ENCODE data around the gene OSBPL1A. TPM values are rescaled to one million over a fixed set of nuclear protein-coding genes. Genes with fewer than 3 reads are reported as not detected.
"Not testable (repeated sequence)": the region's sequence is repeated elsewhere in the genome, so short reads cannot be mapped to it uniquely, and the experiment has no call there.

Gene OSBPL1A
- total RNA-seq, 1 donor from 2014 or later = 42.9 TPM

DNA sequence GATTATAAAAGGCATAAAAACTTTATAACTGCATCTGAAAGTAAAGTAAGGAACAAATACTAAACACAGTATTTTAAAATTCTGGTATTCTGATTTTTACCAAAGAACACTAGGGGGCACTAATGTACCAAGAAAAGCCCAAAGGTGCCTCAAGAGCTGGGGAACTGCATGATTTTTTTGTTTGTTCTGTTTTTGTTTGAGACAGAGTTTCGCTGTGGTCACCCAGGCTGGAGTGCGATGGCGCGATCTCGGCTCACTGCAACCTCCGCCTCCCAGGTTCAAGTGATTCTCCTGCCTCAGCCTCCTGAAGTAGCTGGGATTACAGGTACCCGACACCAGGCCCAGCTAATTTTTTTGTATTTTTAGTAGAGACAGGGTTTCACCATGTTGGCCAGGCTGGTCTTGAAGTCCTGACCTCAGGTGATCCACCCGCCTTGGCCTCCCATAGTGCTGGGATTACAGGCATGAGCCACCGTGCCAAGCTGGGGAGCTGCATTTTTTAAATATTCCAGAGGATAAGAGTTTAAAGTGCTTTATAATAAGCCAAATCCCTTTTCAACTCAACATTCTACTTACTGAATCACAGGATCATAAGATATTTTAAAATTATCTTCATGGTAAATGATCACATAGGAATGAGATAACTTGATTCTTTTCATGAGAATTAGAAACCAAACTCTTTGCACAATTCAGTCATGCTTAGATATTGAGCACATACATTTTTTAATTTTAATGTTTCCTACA, 37.7 kb downstream of the OSBPL1A start:
- intact Hi-C loops (cut with DNase I) = loop anchor here (1.0 to 5.0 kb wide), 3 partner anchors 67 to 367 kb away; partner anchors contain the start of gene IMPACT

DNA sequence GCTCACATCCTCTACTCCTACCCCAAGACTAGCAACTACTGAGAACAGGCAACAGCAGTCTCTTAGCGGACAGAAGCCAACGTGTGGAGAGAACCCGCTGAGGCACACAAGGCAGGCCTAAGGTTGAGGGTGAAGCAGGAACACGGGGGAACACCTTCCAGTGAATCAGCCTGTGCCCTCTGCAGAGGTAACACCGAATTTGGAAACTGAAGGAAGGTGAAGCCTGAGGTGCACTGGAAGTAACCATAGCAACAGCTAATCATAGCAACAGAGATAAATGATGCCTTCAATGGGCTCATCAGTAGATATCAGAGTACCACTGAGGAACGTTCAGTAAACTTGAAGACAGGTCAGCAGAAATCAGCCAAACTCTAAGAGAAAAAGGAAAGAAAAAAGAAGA, 43.3 kb downstream of the OSBPL1A start:
- TF ChIP-seq, protein P1, sequence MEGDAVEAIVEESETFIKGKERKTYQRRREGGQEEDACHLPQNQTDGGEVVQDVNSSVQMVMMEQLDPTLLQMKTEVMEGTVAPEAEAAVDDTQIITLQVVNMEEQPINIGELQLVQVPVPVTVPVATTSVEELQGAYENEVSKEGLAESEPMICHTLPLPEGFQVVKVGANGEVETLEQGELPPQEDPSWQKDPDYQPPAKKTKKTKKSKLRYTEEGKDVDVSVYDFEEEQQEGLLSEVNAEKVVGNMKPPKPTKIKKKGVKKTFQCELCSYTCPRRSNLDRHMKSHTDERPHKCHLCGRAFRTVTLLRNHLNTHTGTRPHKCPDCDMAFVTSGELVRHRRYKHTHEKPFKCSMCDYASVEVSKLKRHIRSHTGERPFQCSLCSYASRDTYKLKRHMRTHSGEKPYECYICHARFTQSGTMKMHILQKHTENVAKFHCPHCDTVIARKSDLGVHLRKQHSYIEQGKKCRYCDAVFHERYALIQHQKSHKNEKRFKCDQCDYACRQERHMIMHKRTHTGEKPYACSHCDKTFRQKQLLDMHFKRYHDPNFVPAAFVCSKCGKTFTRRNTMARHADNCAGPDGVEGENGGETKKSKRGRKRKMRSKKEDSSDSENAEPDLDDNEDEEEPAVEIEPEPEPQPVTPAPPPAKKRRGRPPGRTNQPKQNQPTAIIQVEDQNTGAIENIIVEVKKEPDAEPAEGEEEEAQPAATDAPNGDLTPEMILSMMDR (IDR thresholded peaks at IDR 0.05) = no peak
- intact Hi-C loops (cut with DNase I) = no loop called here
- H3K9me3 ChIP-seq = no peaks in the 10 kb centered on the region
- no peaks in the 10 kb centered on the region for H3K4me1 ChIP-seq
- H3K27ac ChIP-seq = no peak overlapping the region
- H3K4me3 ChIP-seq = no peak overlapping the region
- no peaks in the 10 kb centered on the region for H3K36me3 ChIP-seq
- H3K27me3 ChIP-seq = no peaks in the 10 kb centered on the region
- DNase-seq (ENCODE audit: low spot score in 2 of 2) = no peak

More for the DNA sequence above, 37.7 kb downstream of the OSBPL1A start:
- not testable (repeated sequence) for H3K27me3 ChIP-seq; DNase-seq (ENCODE audit: low spot score in 2 of 2); H3K4me3 ChIP-seq; H3K9me3 ChIP-seq; H3K4me1 ChIP-seq; H3K27ac ChIP-seq; H3K36me3 ChIP-seq
- TF ChIP-seq, protein P1 (IDR thresholded peaks at IDR 0.05) = peak; percentile 55 to 74 (median 59)

DNA sequence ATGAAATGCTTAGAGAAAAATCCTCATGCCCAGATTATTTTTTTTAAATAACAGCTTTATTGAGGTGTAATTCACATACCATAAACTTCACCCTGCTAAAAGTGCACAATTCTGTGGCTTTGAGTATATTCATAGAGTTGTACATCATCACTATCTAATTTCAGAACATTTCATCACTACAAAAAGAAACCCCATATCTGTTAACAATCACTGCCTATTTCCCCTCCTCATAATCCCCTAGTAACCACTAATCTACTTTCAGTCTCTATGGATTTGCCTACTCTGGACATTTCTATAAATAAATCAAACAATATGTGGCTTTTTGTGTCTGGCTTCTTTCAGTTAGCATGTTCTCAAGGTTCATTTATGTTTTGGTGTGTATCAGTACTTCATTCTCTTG, 51.4 kb downstream of the OSBPL1A start:
- H3K27ac ChIP-seq = no peak overlapping the region

DNA sequence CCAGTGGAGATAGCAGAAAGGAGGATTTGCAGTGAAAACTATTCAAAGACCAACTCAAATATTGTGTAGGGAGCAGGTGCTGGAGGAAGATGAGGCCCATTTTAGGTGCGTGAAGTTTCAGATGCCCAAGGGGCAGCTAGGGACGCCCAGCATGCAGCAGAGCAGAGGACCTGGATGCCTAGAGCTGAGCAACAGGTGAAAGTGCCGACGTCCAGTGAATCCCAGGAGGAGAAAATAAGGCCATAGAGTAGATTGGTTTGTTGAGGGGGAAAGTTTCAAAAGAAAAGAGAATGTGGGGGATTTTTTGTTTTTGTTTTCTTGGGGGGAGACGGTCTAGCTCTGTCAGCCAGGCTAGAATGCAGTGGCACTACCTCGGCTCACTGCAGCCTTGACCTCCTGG, 53.1 kb downstream of the OSBPL1A start:
- TF ChIP-seq, protein P1 (IDR thresholded peaks at IDR 0.05) = no peak
- no peak for DNase-seq (ENCODE audit: low spot score in 2 of 2)
- H3K9me3 ChIP-seq = no peaks in the 10 kb centered on the region
- no peaks in the 10 kb centered on the region for H3K36me3 ChIP-seq
- no peak overlapping the region for H3K27ac ChIP-seq
- intact Hi-C loops (cut with DNase I) = no loop called here
- no peaks in the 10 kb centered on the region for H3K4me1 ChIP-seq
- no peaks in the 10 kb centered on the region for H3K27me3 ChIP-seq
- H3K4me3 ChIP-seq = no peak overlapping the region

More for the DNA sequence above, 51.4 kb downstream of the OSBPL1A start:
- DNase-seq (ENCODE audit: low spot score in 2 of 2) = no peak
- Histone ChIP-seq H3K4me1 (no peaks in the 10 kb centered on the region), H3K36me3 (no peaks in the 10 kb centered on the region), H3K9me3 (no peaks in the 10 kb centered on the region), H3K4me3 (no peak overlapping the region), H3K27me3 (no peaks in the 10 kb centered on the region)
- TF ChIP-seq, protein P1 (IDR thresholded peaks at IDR 0.05) = no peak
- intact Hi-C loops (cut with DNase I) = no loop called here

DNA sequence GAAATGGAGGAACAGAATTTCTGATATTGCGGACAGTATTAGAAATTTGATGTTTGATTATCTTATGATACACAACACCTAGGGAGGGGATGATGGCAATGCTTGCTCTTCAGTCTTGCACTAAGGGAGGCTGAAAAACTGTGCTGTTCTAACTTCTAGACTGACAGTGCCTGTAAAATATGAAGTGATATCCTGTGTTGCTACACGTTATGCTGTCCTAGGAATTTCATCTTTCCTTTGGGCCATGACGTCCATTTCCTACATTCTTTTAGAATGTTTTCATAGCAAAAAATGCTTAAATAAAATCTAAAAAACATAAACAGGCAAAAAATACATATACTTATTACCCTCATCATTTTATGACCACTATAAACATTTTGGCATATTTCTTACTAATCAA, 55.3 kb downstream of the OSBPL1A start:
- Histone ChIP-seq H3K4me3 (no peak overlapping the region), H3K36me3 (no peaks in the 10 kb centered on the region), H3K27me3 (no peaks in the 10 kb centered on the region), H3K27ac (no peak overlapping the region), H3K9me3 (no peaks in the 10 kb centered on the region), H3K4me1 (no peaks in the 10 kb centered on the region)
- TF ChIP-seq, protein P1 (IDR thresholded peaks at IDR 0.05) = no peak
- intact Hi-C loops (cut with DNase I) = no loop called here
- no peak for DNase-seq (ENCODE audit: low spot score in 2 of 2)
